Activated naive CD8-positive, alpha-beta T cell (primary cell): ENCODE results near the gene LAMB4.
"Not testable (repeated sequence)": the region's sequence is repeated elsewhere in the genome, so short reads cannot be mapped to it uniquely, and the experiment has no call there.

Source experiments
- H3K27ac Mint-ChIP-seq: one replicate; pipeline ENCODE4 v1.8.0; 2021; ENCODE audit warnings: mixed read lengths
- H3K27me3 Mint-ChIP-seq: one replicate; pipeline ENCODE4 v1.8.0; 2021; ENCODE audit warnings: mixed read lengths
- H3K36me3 Mint-ChIP-seq: one replicate; pipeline ENCODE4 v1.8.0; 2021; ENCODE audit warnings: mixed read lengths
- H3K4me1 Mint-ChIP-seq: one replicate; pipeline ENCODE4 v1.8.0; 2021; ENCODE audit warnings: low read depth, mixed read lengths
- H3K4me3 Mint-ChIP-seq: one replicate; pipeline ENCODE4 v1.8.0; 2021; ENCODE audit warnings: mild to moderate bottlenecking, mixed read lengths
- H3K9me3 Mint-ChIP-seq: one replicate; pipeline ENCODE4 v1.8.0; 2021; ENCODE audit warnings: low read depth, mixed read lengths

LAMB4 gene

GRCh38 chr7:108038986-108039385, 91.2 kb downstream of the LAMB4 start:
- Mint-ChIP-seq H3K27ac (no peak overlapping the region), H3K9me3 (no peaks in the 10 kb centered on the region), H3K4me3 (no peak overlapping the region), H3K27me3 (peaks cover 7% of the 10 kb centered on the region), H3K4me1 (no peaks in the 10 kb centered on the region), H3K36me3 (peaks cover 2% of the 10 kb centered on the region)

- H3K4me3 Mint-ChIP-seq = no peak overlapping the region
- H3K9me3 Mint-ChIP-seq = no peaks in the 10 kb centered on the region
- H3K27ac Mint-ChIP-seq = no peak overlapping the region
- peaks cover 7% of the 10 kb centered on the region for H3K27me3 Mint-ChIP-seq
- H3K4me1 Mint-ChIP-seq = no peaks in the 10 kb centered on the region
- peaks cover 2% of the 10 kb centered on the region for H3K36me3 Mint-ChIP-seq
Measured at GRCh38 chr7:108037741-108038140, 92.4 kb downstream of the LAMB4 start.

GRCh38 chr7:108037140-108037539, 93.0 kb downstream of the LAMB4 start:
- H3K36me3 Mint-ChIP-seq = peaks cover 2% of the 10 kb centered on the region
- H3K4me1 Mint-ChIP-seq = no peaks in the 10 kb centered on the region
- H3K27me3 Mint-ChIP-seq = peaks cover 7% of the 10 kb centered on the region
- H3K9me3 Mint-ChIP-seq = no peaks in the 10 kb centered on the region
- no peak overlapping the region for H3K27ac Mint-ChIP-seq
- no peak overlapping the region for H3K4me3 Mint-ChIP-seq

DNA sequence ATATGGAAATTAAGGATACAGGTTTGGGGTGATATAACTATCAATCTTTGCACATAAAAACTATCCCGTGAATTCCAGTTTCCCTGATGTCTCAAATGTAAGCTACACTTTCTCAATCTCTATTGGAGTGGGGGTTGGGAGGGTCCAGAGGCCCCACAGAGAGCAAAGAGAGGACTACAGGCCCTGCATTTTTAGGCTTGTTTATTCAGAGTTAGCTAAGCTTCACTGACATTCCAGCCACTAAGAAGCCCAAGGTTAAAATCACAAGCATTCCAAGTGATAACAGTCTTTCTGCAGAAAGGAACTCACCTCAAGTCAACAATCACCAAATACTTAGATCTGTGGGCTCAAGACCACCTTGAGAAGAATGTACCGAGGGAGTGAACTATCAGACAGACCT, 95.6 kb downstream of the LAMB4 start:
- Mint-ChIP-seq H3K4me1 (no peaks in the 10 kb centered on the region), H3K36me3 (peaks cover 5% of the 10 kb centered on the region), H3K4me3 (no peak overlapping the region)

DNA sequence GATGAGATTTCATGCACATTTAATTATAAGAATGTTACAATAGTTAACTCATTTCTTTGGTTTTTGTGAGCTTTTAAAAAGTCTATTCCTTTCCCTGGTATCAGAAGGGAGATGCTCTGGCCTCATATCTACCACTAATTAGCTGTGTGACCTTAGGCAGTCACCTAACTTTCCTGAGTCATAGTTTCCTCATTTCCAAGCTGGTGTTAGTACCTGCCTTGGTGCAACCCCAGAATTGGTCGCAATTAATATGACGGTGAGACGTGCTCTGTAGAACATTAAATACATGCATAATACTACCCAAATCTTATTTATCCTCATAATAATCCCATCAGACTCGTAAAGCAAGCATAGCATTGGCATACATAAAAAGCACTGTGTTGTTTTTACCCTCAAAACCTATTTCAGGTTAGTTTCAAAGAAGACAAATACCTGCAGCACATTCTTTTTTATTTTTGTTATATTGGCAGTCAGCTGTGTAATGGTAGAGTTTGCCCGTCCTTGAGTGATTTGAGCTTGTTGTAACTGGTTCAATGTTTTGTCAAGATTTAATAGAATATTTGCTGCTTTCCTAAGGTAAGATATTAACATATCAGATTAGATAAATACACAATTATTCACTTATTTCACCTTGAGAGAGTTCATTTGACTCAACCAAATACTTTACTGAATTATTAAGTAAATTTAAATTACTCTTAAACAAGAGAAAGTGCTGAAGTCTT, 96.2 kb downstream of the LAMB4 start:
- H3K4me3 Mint-ChIP-seq = no peak overlapping the region
- peaks cover 5% of the 10 kb centered on the region for H3K36me3 Mint-ChIP-seq
- no peaks in the 10 kb centered on the region for H3K9me3 Mint-ChIP-seq
- H3K27me3 Mint-ChIP-seq = peaks cover 7% of the 10 kb centered on the region
- no peaks in the 10 kb centered on the region for H3K4me1 Mint-ChIP-seq
- no peak overlapping the region for H3K27ac Mint-ChIP-seq

More for the DNA sequence above, 95.6 kb downstream of the LAMB4 start:
- no peaks in the 10 kb centered on the region for H3K9me3 Mint-ChIP-seq
- no peak overlapping the region for H3K27ac Mint-ChIP-seq
- H3K27me3 Mint-ChIP-seq = peaks cover 4% of the 10 kb centered on the region

DNA sequence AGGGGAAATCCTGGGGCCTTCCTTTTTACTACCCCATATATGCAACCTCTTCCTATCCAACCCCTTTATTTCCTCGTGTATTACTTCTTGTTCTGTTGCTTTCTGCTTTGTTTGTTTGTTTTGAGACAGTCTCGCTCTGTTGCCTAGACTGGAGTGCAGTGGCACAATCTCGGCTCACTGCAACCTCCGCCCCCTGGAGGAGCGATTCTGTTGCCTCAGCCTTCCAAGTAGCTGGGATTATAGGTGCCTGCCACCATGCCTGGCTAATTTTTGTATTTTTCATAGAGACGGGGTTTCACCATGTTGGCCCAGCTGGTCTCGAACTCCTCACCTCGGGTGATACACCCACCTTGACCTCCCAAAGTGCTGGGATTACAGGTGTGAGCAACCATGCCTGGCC, 96.9 kb downstream of the LAMB4 start:
- H3K4me1 Mint-ChIP-seq, H3K27me3 Mint-ChIP-seq, H3K4me3 Mint-ChIP-seq, H3K36me3 Mint-ChIP-seq, H3K27ac Mint-ChIP-seq, H3K9me3 Mint-ChIP-seq: not testable (repeated sequence)

DNA sequence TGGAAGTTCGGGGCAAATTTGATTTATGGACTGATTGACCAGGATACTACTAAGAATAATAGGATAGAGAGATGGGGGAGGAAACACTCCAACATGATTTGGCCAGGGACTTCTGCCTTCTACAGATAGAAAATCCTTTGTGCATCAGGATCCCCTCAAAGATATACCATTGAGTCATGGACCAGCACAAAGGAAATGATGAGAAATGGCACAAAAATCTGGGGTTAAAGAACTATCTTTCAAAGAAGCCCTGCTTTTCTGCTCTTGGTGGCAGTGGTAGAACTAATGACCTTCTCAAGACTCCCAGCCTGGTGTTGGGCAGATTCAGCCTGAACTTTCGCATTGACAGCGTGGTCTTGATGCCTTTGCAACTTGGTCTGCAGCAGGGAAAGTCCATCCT, 99.6 kb downstream of the LAMB4 start:
- Mint-ChIP-seq H3K9me3 (no peaks in the 10 kb centered on the region), H3K4me3 (no peak overlapping the region), H3K4me1 (no peaks in the 10 kb centered on the region), H3K27me3 (peaks cover 8% of the 10 kb centered on the region), H3K27ac (no peak overlapping the region), H3K36me3 (peaks cover 2% of the 10 kb centered on the region)

GRCh38 chr7:108029034-108029433, 101.1 kb downstream of the LAMB4 start:
- peaks cover 2% of the 10 kb centered on the region for H3K36me3 Mint-ChIP-seq
- H3K27ac Mint-ChIP-seq = no peak overlapping the region
- peaks cover 15% of the 10 kb centered on the region for H3K27me3 Mint-ChIP-seq
- H3K9me3 Mint-ChIP-seq = no peaks in the 10 kb centered on the region
- no peak overlapping the region for H3K4me3 Mint-ChIP-seq
- no peaks in the 10 kb centered on the region for H3K4me1 Mint-ChIP-seq

GRCh38 chr7:108028111-108028510, 102.0 kb downstream of the LAMB4 start:
- peaks cover 2% of the 10 kb centered on the region for H3K36me3 Mint-ChIP-seq
- H3K9me3 Mint-ChIP-seq = no peaks in the 10 kb centered on the region
- no peak overlapping the region for H3K4me3 Mint-ChIP-seq
- no peaks in the 10 kb centered on the region for H3K4me1 Mint-ChIP-seq
- H3K27me3 Mint-ChIP-seq = peaks cover 15% of the 10 kb centered on the region
- H3K27ac Mint-ChIP-seq = no peak overlapping the region

DNA sequence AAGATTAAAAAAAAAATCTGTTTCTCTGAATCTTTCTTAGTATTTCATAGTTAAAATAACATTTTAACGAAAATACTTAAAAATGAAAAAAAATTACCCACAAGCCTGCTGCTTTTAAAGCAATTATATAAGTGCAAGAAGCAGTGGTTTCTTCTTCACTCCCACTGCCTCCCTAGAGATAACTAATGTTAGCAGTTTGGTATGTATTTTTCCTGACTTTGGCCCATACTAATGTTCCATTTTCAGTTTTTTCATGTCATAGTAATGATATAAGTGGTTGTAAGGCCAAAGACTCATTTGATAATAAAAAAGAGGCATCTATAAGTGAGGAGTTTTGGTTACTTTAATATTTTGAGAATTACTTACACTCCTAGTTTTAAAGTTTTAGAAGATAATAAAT, 102.9 kb downstream of the LAMB4 start:
- H3K9me3 Mint-ChIP-seq = no peaks in the 10 kb centered on the region
- H3K4me3 Mint-ChIP-seq = no peak overlapping the region
- peaks cover 15% of the 10 kb centered on the region for H3K27me3 Mint-ChIP-seq
- H3K4me1 Mint-ChIP-seq = no peaks in the 10 kb centered on the region
- no peak overlapping the region for H3K27ac Mint-ChIP-seq
- peaks cover 2% of the 10 kb centered on the region for H3K36me3 Mint-ChIP-seq

- Mint-ChIP-seq H3K36me3 (peaks cover 2% of the 10 kb centered on the region), H3K4me1 (no peaks in the 10 kb centered on the region), H3K27ac (no peak overlapping the region), H3K9me3 (no peaks in the 10 kb centered on the region), H3K4me3 (no peak overlapping the region), H3K27me3 (peaks cover 15% of the 10 kb centered on the region)
Measured at GRCh38 chr7:108026647-108027046, 103.5 kb downstream of the LAMB4 start.

- Mint-ChIP-seq H3K27ac (no peak overlapping the region), H3K27me3 (peaks cover 15% of the 10 kb centered on the region), H3K36me3 (peaks cover 2% of the 10 kb centered on the region), H3K9me3 (no peaks in the 10 kb centered on the region), H3K4me3 (no peak overlapping the region), H3K4me1 (no peaks in the 10 kb centered on the region)
Measured at GRCh38 chr7:108026116-108026515, 104.0 kb downstream of the LAMB4 start.

DNA sequence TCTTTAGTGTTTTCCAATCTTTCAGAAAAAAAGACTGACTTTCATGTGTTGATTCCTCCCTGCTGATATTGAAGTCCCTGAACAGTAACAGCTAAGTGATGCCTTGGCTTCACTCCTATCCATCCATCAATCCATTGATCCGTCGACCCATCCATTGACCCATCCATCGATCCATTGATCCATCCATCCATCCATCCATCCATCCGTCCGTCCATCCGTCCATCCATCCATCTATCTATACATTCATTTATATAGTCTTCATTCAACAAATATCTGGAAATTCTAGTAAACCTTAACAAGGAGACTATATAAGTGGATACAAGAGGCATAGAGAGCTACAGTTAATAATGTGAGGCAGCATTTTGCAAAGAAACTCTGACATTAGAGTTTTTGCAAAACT, 105.6 kb downstream of the LAMB4 start:
- Mint-ChIP-seq H3K4me3 (no peak overlapping the region), H3K36me3 (no peaks in the 10 kb centered on the region), H3K27ac (no peak overlapping the region), H3K9me3 (no peaks in the 10 kb centered on the region), H3K4me1 (no peaks in the 10 kb centered on the region), H3K27me3 (peaks cover 18% of the 10 kb centered on the region)

- Mint-ChIP-seq H3K27ac (no peak overlapping the region), H3K9me3 (no peaks in the 10 kb centered on the region), H3K4me3 (no peak overlapping the region), H3K4me1 (no peaks in the 10 kb centered on the region), H3K36me3 (no peaks in the 10 kb centered on the region), H3K27me3 (peaks cover 13% of the 10 kb centered on the region)
Measured at GRCh38 chr7:108020585-108020984, 109.6 kb downstream of the LAMB4 start.

- no peak overlapping the region for H3K27ac Mint-ChIP-seq
- no peaks in the 10 kb centered on the region for H3K9me3 Mint-ChIP-seq
- H3K4me1 Mint-ChIP-seq = no peaks in the 10 kb centered on the region
- no peaks in the 10 kb centered on the region for H3K36me3 Mint-ChIP-seq
- no peak overlapping the region for H3K4me3 Mint-ChIP-seq
- peaks cover 6% of the 10 kb centered on the region for H3K27me3 Mint-ChIP-seq
Measured at GRCh38 chr7:108018668-108019067, 111.5 kb downstream of the LAMB4 start.

DNA sequence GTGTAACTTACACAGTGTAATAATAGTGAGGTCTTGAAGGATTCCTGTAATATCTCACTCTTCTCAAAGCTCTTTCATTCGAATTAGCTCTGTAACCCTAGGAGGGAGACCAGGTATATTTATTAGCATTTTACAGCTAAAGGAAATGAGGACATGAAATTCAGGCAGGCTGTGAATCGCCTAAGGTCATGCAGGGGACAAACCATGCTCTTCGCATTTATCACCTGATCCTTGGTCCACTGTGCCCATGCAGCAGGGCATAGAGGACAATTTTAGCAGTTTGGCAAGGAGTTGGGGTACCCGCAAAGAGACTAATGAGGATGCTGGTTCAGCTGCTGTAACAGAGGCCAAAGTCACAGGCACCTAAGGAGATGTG, 112.4 kb downstream of the LAMB4 start:
- no peak overlapping the region for H3K4me3 Mint-ChIP-seq
- H3K27ac Mint-ChIP-seq = no peak overlapping the region
- no peaks in the 10 kb centered on the region for H3K4me1 Mint-ChIP-seq
- no peaks in the 10 kb centered on the region for H3K9me3 Mint-ChIP-seq
- no peaks in the 10 kb centered on the region for H3K36me3 Mint-ChIP-seq
- H3K27me3 Mint-ChIP-seq = peaks cover 6% of the 10 kb centered on the region
